PC-3 (cell line): ENCODE data around the gene CD3G.

Experiments used
- CTCF ChIP-seq: fragments of 300-600 bp; sonication (generic); conservative IDR thresholded peaks from 2 replicates; pipeline ENCODE4 v1.5.1; 2017; ENCODE audit warnings: antibody characterized with exemption, low read depth, mild to moderate bottlenecking, low read length
- EZH2phosphoT487 ChIP-seq: fragments of 300-600 bp; sonication (generic); IDR thresholded peaks from 2 replicates; pipeline ENCODE4 v1.6.1; 2018; ENCODE audit warnings: mild to moderate bottlenecking, antibody characterized with exemption, low read length, borderline replicate concordance

DNA sequence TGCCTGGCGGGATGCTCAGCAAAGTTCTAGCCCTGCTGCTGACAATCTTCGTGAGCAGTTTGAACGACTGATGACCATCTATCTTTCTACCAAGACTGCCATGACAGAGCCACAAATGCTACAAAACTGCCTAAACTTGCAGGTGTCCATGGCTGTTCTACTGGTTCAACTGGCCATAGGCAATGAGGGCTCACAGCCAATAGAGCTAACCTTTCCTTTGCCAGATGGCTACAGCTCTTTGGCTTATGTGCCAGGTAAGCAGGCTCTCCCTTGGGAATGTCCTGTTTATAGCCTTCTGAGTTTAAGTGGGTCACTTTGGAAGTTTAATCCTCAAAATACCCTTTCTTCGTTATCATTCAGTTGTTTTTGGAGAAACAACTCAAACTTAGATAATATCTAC is 35.4 kb downstream of the CD3G start:
- TF ChIP-seq CTCF (no peak), EZH2phosphoT487 (no peak)
